Colonic mucosa (tissue), 4 donors: ENCODE data around the gene RNF217. TPM values are rescaled to one million over a fixed set of nuclear protein-coding genes. Genes with fewer than 3 reads are reported as not detected.

Source experiments
- DNase-seq: peaks from one replicate; pipeline ENCODE4 v3.0.0-alpha.2; 2020
- H3K27ac ChIP-seq: fragments of 200-600 bp; one replicate; pipeline ENCODE4 v1.8.0; 2021
- H3K27me3 ChIP-seq: fragments of 200-600 bp; one replicate; pipeline ENCODE4 v1.8.0; 2021
- H3K36me3 ChIP-seq: fragments of 200-600 bp; one replicate; pipeline ENCODE4 v1.8.0; 2021
- H3K4me1 ChIP-seq: fragments of 200-600 bp; one replicate; pipeline ENCODE4 v1.8.0; 2021; ENCODE audit warnings: mild to moderate bottlenecking
- H3K4me3 ChIP-seq: fragments of 200-600 bp; one replicate; pipeline ENCODE4 v1.8.0; 2021
- H3K9ac ChIP-seq, 2 donors: one replicate each; pipeline ENCODE4 v1.7.0; 2013; ENCODE audit warnings: control low read depth in 2 of 2, low read depth in 2 of 2, low read length in 2 of 2
- H3K9me3 ChIP-seq: fragments of 200-600 bp; one replicate; pipeline ENCODE4 v1.8.0; 2021
- intact Hi-C: fragments of 100-400 bp; cut with DNase I; formaldehyde crosslinking; loops from one replicate; pipeline ENCODE4 v1.14.1; 2022
- total RNA-seq, 2 donors: library from RNA; stranded (reverse); fragmentation: NEBNext Ultra II Directional in 1 of 2; extraction: Animal tissue kit (Norgen Biotek cat#: 25700) in 1 of 2; gene quantifications; one replicate each; pipeline ENCODE4 v1.2.1, GENCODE V29; 2021
- TF ChIP-seq, protein P1 (sequence below): fragments of 200-600 bp; IDR thresholded peaks from one replicate; pipeline ENCODE4 v1.8.0; 2022; ENCODE audit warnings: antibody characterized with exemption, mild to moderate bottlenecking
- donor health status: healthy.
- donor health status: DM: no; HTN: no; CAD: no.
- donor health status: DM: no; HTN: no; CAD: no.

Gene RNF217
- total RNA-seq, 2 donors from 2014 or later, result 9.1 to 20.4 TPM

GRCh38 chr6:125037827-125038226, 75.6 kb downstream of the RNF217 start:
- no peak for DNase-seq
- no peaks in the 10 kb centered on the region for H3K9me3 ChIP-seq
- H3K4me3 ChIP-seq, result no peak overlapping the region
- TF ChIP-seq, protein P1, sequence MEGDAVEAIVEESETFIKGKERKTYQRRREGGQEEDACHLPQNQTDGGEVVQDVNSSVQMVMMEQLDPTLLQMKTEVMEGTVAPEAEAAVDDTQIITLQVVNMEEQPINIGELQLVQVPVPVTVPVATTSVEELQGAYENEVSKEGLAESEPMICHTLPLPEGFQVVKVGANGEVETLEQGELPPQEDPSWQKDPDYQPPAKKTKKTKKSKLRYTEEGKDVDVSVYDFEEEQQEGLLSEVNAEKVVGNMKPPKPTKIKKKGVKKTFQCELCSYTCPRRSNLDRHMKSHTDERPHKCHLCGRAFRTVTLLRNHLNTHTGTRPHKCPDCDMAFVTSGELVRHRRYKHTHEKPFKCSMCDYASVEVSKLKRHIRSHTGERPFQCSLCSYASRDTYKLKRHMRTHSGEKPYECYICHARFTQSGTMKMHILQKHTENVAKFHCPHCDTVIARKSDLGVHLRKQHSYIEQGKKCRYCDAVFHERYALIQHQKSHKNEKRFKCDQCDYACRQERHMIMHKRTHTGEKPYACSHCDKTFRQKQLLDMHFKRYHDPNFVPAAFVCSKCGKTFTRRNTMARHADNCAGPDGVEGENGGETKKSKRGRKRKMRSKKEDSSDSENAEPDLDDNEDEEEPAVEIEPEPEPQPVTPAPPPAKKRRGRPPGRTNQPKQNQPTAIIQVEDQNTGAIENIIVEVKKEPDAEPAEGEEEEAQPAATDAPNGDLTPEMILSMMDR, result no peak
- H3K27ac ChIP-seq, result no peak overlapping the region
- H3K36me3 ChIP-seq, result no peaks in the 10 kb centered on the region
- no peak overlapping the region for H3K9ac ChIP-seq
- H3K4me1 ChIP-seq, result no peaks in the 10 kb centered on the region
- intact Hi-C loops, result no loop called here
- H3K27me3 ChIP-seq, result no peaks in the 10 kb centered on the region

DNA sequence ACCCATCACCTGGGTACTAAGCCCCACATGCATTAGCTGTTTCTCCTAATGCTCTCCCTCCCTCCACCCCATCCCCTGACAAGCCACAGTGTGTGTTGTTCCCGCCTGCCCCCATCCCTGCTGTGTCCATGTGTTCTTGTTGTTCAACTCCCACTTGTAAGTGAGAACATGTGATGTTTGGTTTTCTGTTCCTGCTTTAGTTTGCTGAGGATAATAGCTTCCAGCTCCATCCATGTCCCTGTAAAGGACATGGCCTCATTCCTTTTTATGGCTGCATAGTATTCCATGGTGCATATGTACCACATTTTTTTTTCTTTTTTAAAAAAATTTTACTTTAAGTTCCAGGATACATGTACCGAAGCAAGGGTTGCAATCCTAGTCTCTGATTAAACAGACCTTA, 76.7 kb downstream of the RNF217 start:
- no peak for DNase-seq
- Histone ChIP-seq H3K9me3 (no peaks in the 10 kb centered on the region), H3K36me3 (no peaks in the 10 kb centered on the region), H3K9ac (no peak overlapping the region), H3K27ac (no peak overlapping the region), H3K4me3 (no peak overlapping the region), H3K4me1 (no peaks in the 10 kb centered on the region), H3K27me3 (no peaks in the 10 kb centered on the region)
- TF ChIP-seq, protein P1, result no peak
- intact Hi-C loops, result no loop called here

GRCh38 chr6:125041740-125042459, 79.7 kb downstream of the RNF217 start:
- TF ChIP-seq, protein P1, result no peak
- Histone ChIP-seq H3K9me3 (no peaks in the 10 kb centered on the region), H3K27ac (no peak overlapping the region), H3K4me1 (no peaks in the 10 kb centered on the region), H3K27me3 (no peaks in the 10 kb centered on the region), H3K9ac (no peak overlapping the region), H3K36me3 (no peaks in the 10 kb centered on the region), H3K4me3 (no peak overlapping the region)
- intact Hi-C loops, result no loop called here
- DNase-seq, result no peak

- Histone ChIP-seq H3K36me3 (no peaks in the 10 kb centered on the region), H3K9me3 (no peaks in the 10 kb centered on the region)
- TF ChIP-seq, protein P1, result no peak
These were observed 81.8 kb downstream of the RNF217 start for GRCh38 chr6:125044066-125044465.

GRCh38 chr6:125044667-125045066, 82.4 kb downstream of the RNF217 start:
- intact Hi-C loops, result no loop called here
- no peak overlapping the region for H3K4me3 ChIP-seq
- H3K36me3 ChIP-seq, result no peaks in the 10 kb centered on the region
- H3K9ac ChIP-seq, result no peak overlapping the region
- no peaks in the 10 kb centered on the region for H3K4me1 ChIP-seq
- no peaks in the 10 kb centered on the region for H3K9me3 ChIP-seq
- TF ChIP-seq, protein P1, result no peak
- no peak for DNase-seq
- H3K27ac ChIP-seq, result no peak overlapping the region
- no peaks in the 10 kb centered on the region for H3K27me3 ChIP-seq

More at GRCh38 chr6:125044066-125044465, 81.8 kb downstream of the RNF217 start:
- Histone ChIP-seq H3K27ac (no peak overlapping the region), H3K4me3 (no peak overlapping the region), H3K4me1 (no peaks in the 10 kb centered on the region), H3K9ac (no peak overlapping the region), H3K27me3 (no peaks in the 10 kb centered on the region)
- DNase-seq, result no peak
- intact Hi-C loops, result no loop called here
